Measurements from ENCODE around the gene OR2D2.

DNA sequence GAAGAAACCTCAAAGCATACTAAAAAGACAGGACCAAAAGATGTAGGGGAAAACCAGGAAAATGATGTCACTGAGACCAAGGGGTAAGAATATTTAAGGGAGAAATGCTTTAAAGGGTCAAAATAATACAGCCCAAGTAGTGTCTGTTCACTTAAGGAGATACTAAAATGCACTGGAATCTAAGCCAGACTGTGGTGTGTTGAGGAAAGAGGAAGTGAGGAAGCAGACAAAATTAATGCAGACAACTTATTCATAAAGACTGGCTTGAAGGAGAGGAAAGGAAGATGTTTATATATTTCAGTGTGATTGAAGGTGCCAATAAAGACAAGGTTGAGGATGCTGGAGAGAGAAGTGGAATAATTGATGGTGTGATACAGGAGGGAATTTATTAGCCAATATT lies 49.7 kb upstream of the OR2D2 start:
- TF ChIP-seq POLR2A (IDR thresholded peaks at IDR 0.05; ENCODE audit: low read depth, low read length) (no peak), CTCF (conservative IDR thresholded peaks at IDR 0.05; ENCODE audit: low read depth, low read length) (no peak), BHLHE40 (IDR thresholded peaks at IDR 0.05; ENCODE audit: low read depth, low read length) (no peak), MAFK (IDR thresholded peaks at IDR 0.05; ENCODE audit: low read depth, low read length) (no peak), RAD21 (IDR thresholded peaks at IDR 0.05; ENCODE audit: low read length) (no peak), RCOR1 (IDR thresholded peaks at IDR 0.05; ENCODE audit: insufficient replicate concordance, low read length) (no peak), USF2 (IDR thresholded peaks at IDR 0.05; ENCODE audit: low read depth, low read length) (no peak), CEBPB (IDR thresholded peaks at IDR 0.05; ENCODE audit: low read depth, low read length) (no peak)
- TF ChIP-seq, protein P1, sequence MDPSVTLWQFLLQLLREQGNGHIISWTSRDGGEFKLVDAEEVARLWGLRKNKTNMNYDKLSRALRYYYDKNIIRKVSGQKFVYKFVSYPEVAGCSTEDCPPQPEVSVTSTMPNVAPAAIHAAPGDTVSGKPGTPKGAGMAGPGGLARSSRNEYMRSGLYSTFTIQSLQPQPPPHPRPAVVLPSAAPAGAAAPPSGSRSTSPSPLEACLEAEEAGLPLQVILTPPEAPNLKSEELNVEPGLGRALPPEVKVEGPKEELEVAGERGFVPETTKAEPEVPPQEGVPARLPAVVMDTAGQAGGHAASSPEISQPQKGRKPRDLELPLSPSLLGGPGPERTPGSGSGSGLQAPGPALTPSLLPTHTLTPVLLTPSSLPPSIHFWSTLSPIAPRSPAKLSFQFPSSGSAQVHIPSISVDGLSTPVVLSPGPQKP (IDR thresholded peaks at IDR 0.05; ENCODE audit: borderline replicate concordance, low read depth, low read length): no peak

Data from IMR-90 (cell line).